SK-N-SH (cell line): ENCODE data around the gene TRIM44. TPM values are rescaled to one million over a fixed set of nuclear protein-coding genes. Genes with fewer than 3 reads are reported as not detected.

Experiments used
- CTCF ChIP-seq: fragments of 200-600 bp; sonication (generic); IDR thresholded peaks from 2 replicates; pipeline ENCODE4 v1.6.1; 2017; ENCODE audit warnings: antibody characterized with exemption, mild to moderate bottlenecking, moderate library complexity
- EZH2phosphoT487 ChIP-seq: fragments of 200-600 bp; sonication (generic); IDR thresholded peaks from 2 replicates; pipeline ENCODE4 v1.6.1; 2017; ENCODE audit warnings: low read depth, mixed run types, mild to moderate bottlenecking, antibody characterized with exemption, moderate library complexity, borderline replicate concordance
- FOSL2 ChIP-seq: IDR thresholded peaks from 2 replicates; pipeline ENCODE4 v1.4.0; 2012; ENCODE audit warnings: low read depth, mild to moderate bottlenecking, moderate library complexity, borderline replicate concordance
- FOXJ3 ChIP-seq: sonication (generic); formaldehyde crosslinking; IDR thresholded peaks from 2 replicates; pipeline ENCODE4 v1.5.1; 2020; ENCODE audit warnings: mild to moderate bottlenecking, missing genetic modification reagents
- GATA2 ChIP-seq: sonication (generic); formaldehyde crosslinking; IDR thresholded peaks from 2 replicates; pipeline ENCODE4 v1.5.0; 2020; ENCODE audit warnings: mild to moderate bottlenecking, missing genetic modification reagents
- MXI1 ChIP-seq: IDR thresholded peaks from 2 replicates; pipeline ENCODE4 v1.6.1; 2012; ENCODE audit warnings: mild to moderate bottlenecking, low read depth, low read length, improper control_type of control experiment
- NFIC ChIP-seq: IDR thresholded peaks from 2 replicates; pipeline ENCODE4 v1.4.0; 2012; ENCODE audit warnings: borderline replicate concordance
- PBX3 ChIP-seq: IDR thresholded peaks from 2 replicates; pipeline ENCODE4; 2012
- RAD21 ChIP-seq: IDR thresholded peaks from 2 replicates; pipeline ENCODE4 v1.6.1; 2012; ENCODE audit warnings: mild to moderate bottlenecking, low read length
- REST ChIP-seq: IDR thresholded peaks from 2 replicates; pipeline ENCODE4 v1.6.1; 2012; ENCODE audit warnings: mild to moderate bottlenecking, low read depth, low read length, moderate library complexity
- SIN3A ChIP-seq: IDR thresholded peaks from 2 replicates; pipeline ENCODE4 v1.6.1; 2012; ENCODE audit warnings: low read depth, mild to moderate bottlenecking, low read length, moderate library complexity, borderline replicate concordance
- SMC3 ChIP-seq: IDR thresholded peaks from 2 replicates; pipeline ENCODE4 v1.6.1; 2012; ENCODE audit warnings: low read depth, low read length, improper control_type of control experiment
- TAF1 ChIP-seq: IDR thresholded peaks from 2 replicates; pipeline ENCODE4 v1.6.1; 2012; ENCODE audit warnings: low read depth, mild to moderate bottlenecking, low read length, moderate library complexity, borderline replicate concordance
- TCF12 ChIP-seq: IDR thresholded peaks from 2 replicates; pipeline ENCODE4 v1.4.0; 2012
- TEAD4 ChIP-seq: IDR thresholded peaks from 2 replicates; pipeline ENCODE4 v1.4.0; 2012; ENCODE audit warnings: mild to moderate bottlenecking, borderline replicate concordance; ENCODE audit not compliant: insufficient read depth
- USF1 ChIP-seq: IDR thresholded peaks from 2 replicates; pipeline ENCODE4 v1.4.0; 2012; ENCODE audit warnings: low read depth, borderline replicate concordance
- USF2 ChIP-seq: fragments of 150-350 bp; IDR thresholded peaks from 2 replicates; pipeline ENCODE4 v1.6.1; 2017; ENCODE audit warnings: antibody characterized with exemption, low read length, low read depth, borderline replicate concordance
- ZBTB33 ChIP-seq: IDR thresholded peaks from 2 replicates; pipeline ENCODE4 v1.4.0; 2012; ENCODE audit warnings: low read depth, borderline replicate concordance
- polyA plus RNA-seq, 3 experiments: library from polyadenylated mRNA; depleted of rRNA; stranded (reverse); fragments of >200 nt; gene quantifications; 2 replicates each; pipeline ENCODE4 v1.2.3, GENCODE V29; 2012

Gene TRIM44
- polyA plus RNA-seq, 1 of the 3 experiments (the other 2 are of a cell fraction) = 34.1 TPM

GRCh38 chr11:35796562-35796961, 134.0 kb downstream of the TRIM44 start (continued):
- TF ChIP-seq CTCF (no peak), USF2 (no peak), MXI1 (no peak), FOSL2 (peak; percentile 63; the same call in 1 of the 2 replicates), ZBTB33 (0 out of 2 replicates have a peak, but pooled peaks have one; percentile 41), RAD21 (no peak), REST (no peak), USF1 (no peak), SMC3 (no peak), PBX3 (no peak; the same call in none of the 2 replicates), SIN3A (no peak), NFIC (peak; percentile 80), TCF12 (peak; percentile 84), EZH2phosphoT487 (no peak), TAF1 (no peak), TEAD4 (peak; percentile 88), FOXJ3 (no peak), GATA2 (CRISPR knock-in tag) (no peak)
